Esophagus muscularis mucosa (tissue), 4 donors: ENCODE results near the gene DNAJC21. TPM values are rescaled to one million over a fixed set of nuclear protein-coding genes. Genes with fewer than 3 reads are reported as not detected.
A peak's percentile ranks its signal among the peaks of the same experiment; 100 is the strongest.

Experiments
- DNase-seq: peaks from one replicate; pipeline ENCODE4 v3.0.0-alpha.2; 2017; ENCODE audit errors: extremely low spot score
- H3K27ac ChIP-seq, 4 donors: fragments of 200-600 bp; sonication (generic); replicated peaks in 1 of 4; 1 replicate in 3 of 4; 2 replicates in 1 of 4; pipeline ENCODE4 v1.5.1; 2016 to 2019; ENCODE audit warnings: mild to moderate bottlenecking in 1 of 4
- H3K27me3 ChIP-seq, 4 donors: fragments of 200-600 bp; sonication (generic); one replicate each; pipeline versions ENCODE4 v1.5.1 to v1.6.0; 2016 to 2019
- H3K36me3 ChIP-seq, 4 donors: fragments of 200-600 bp; sonication (generic); one replicate each; pipeline ENCODE4 v1.5.1; 2016 to 2019
- H3K4me1 ChIP-seq, 4 donors: fragments of 200-600 bp; sonication (generic); one replicate each; pipeline ENCODE4 v1.5.1; 2016 to 2019
- H3K4me3 ChIP-seq, 4 donors: fragments of 200-600 bp; sonication (generic); 1 replicate in 2 of 4; 2 replicates in 2 of 4; pipeline ENCODE4 v1.5.1; 2016 to 2019; ENCODE audit warnings: mild to moderate bottlenecking in 4 of 4, moderate library complexity in 1 of 4
- H3K9me3 ChIP-seq, 4 donors: fragments of 200-600 bp; sonication (generic); 1 replicate in 3 of 4; 2 replicates in 1 of 4; pipeline ENCODE4 v1.5.1; 2016 to 2019
- EP300 ChIP-seq: sonication (generic); formaldehyde crosslinking; IDR thresholded peaks from one replicate; pipeline ENCODE4 v1.6.1; 2017; ENCODE audit warnings: antibody characterized with exemption
- POLR2A ChIP-seq: fragments of 450-650 bp; IDR thresholded peaks from one replicate; pipeline ENCODE4 v1.6.1; 2017; ENCODE audit warnings: antibody characterized with exemption, moderate library complexity, mild to moderate bottlenecking, low read depth
- POLR2AphosphoS5 ChIP-seq, 2 donors: sonication (generic); formaldehyde crosslinking; IDR thresholded peaks; one replicate each; pipeline ENCODE4 v1.6.1; 2017; ENCODE audit warnings: antibody characterized with exemption in 2 of 2
- WGBS: methylation state at CpG from one replicate; pipeline ENCODE4 v1.1.5; 2018; 5-methylcytosine and 5-hydroxymethylcytosine counted together
- intact Hi-C: fragments of 100-400 bp; cut with DNase I; formaldehyde crosslinking; loops from one replicate; pipeline ENCODE4 v1.15.1; 2023
- total RNA-seq, 4 donors: library from RNA; depleted of rRNA; stranded (reverse); fragments of >200 nt; gene quantifications; one replicate each; pipeline versions ENCODE4 v1.1.0 to v1.2.1, GENCODE V29; 2016
- TF ChIP-seq, protein P1 (sequence below), 3 experiments: fragments of 200-600 bp in 2 of 3; fragments of 450-650 bp in 1 of 3; sonication (generic) in 2 of 3; IDR thresholded peaks; one replicate each; pipeline ENCODE4 v1.5.1; 2017 to 2019; ENCODE audit warnings: antibody characterized with exemption in 3 of 3, mild to moderate bottlenecking in 2 of 3, moderate library complexity in 1 of 3

The DNAJC21 gene
- total RNA-seq, 4 donors from 2014 or later, result 54.5 to 85.6 (median 61.5) TPM

DNA sequence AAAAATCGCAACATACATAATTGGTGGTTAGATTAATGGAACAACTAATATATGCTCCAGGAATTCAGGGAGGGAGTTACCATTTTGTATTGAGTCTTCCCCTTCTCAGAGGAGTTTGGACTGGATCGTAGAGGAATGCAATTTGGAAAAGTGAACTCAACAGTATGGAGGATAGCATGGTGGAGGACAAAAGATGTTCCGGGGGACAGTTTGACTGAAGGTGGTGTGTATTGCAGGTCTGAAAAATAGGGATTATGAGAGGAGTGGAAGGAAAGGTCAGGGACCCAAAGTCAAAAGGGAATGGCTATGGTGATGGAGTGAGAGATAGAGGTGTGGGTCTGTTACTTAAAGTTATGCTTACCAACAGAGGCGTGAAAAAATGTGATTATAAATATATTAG, 1.5 kb downstream of the DNAJC21 start:
- Histone ChIP-seq H3K4me1 (peaks cover 20 to 35% (median 30%) of the 10 kb centered on the region in 4 donors), H3K27me3 (no peaks in the 10 kb centered on the region), H3K4me3 (peak overlapping the region; percentile 87 to 97 (median 94)), H3K27ac (peak overlapping the region; percentile 96 to 98 (median 98)), H3K9me3 (no peaks in the 10 kb centered on the region), H3K36me3 (peaks cover 6 to 26% (median 17%) of the 10 kb centered on the region in 4 donors)
- intact Hi-C loops, result no loop called here
- 73% methylated on average over 4 of the region's 4 CpGs for WGBS
- TF ChIP-seq POLR2A, result no peak
- TF ChIP-seq, protein P1, sequence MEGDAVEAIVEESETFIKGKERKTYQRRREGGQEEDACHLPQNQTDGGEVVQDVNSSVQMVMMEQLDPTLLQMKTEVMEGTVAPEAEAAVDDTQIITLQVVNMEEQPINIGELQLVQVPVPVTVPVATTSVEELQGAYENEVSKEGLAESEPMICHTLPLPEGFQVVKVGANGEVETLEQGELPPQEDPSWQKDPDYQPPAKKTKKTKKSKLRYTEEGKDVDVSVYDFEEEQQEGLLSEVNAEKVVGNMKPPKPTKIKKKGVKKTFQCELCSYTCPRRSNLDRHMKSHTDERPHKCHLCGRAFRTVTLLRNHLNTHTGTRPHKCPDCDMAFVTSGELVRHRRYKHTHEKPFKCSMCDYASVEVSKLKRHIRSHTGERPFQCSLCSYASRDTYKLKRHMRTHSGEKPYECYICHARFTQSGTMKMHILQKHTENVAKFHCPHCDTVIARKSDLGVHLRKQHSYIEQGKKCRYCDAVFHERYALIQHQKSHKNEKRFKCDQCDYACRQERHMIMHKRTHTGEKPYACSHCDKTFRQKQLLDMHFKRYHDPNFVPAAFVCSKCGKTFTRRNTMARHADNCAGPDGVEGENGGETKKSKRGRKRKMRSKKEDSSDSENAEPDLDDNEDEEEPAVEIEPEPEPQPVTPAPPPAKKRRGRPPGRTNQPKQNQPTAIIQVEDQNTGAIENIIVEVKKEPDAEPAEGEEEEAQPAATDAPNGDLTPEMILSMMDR (IDR thresholded peaks at IDR 0.05), result no peak
- no peak for TF ChIP-seq POLR2AphosphoS5 (IDR thresholded peaks at IDR 0.05)
- no peak for TF ChIP-seq EP300
- DNase-seq, result no peak

DNA sequence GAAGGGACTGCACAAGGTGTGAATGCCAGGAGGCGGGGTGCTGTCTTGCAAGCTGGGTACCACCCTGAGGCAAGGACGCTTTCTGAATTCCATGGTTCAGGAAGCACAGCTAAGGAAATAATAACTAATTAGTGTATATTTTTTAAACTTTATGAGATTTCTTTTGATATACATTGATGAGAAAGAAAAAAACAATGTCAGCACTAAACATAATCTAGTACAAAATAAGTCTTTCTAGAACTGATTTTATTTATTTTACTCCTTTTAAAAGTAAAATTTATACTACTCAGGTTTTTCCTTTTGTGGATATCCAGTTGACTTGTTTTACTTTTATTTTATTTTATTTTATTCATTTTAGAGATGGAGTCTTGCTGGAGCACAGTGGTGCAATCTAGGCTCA, 3.6 kb downstream of the DNAJC21 start:
- H3K4me3 ChIP-seq, result no peak overlapping the region
- H3K36me3 ChIP-seq, result peaks cover 18 to 36% (median 28%) of the 10 kb centered on the region in 4 donors
- peaks cover 20 to 35% (median 30%) of the 10 kb centered on the region in 4 donors for H3K4me1 ChIP-seq
- TF ChIP-seq, protein P1 (IDR thresholded peaks at IDR 0.05), result no peak
- TF ChIP-seq POLR2A, result no peak
- TF ChIP-seq EP300, result no peak
- TF ChIP-seq POLR2AphosphoS5 (IDR thresholded peaks at IDR 0.05), result no peak
- no peaks in the 10 kb centered on the region for H3K27me3 ChIP-seq
- 97% methylated on average over 2 of the region's 2 CpGs for WGBS
- no peak overlapping the region for H3K27ac ChIP-seq
- intact Hi-C loops, result no loop called here
- H3K9me3 ChIP-seq, result no peaks in the 10 kb centered on the region
- DNase-seq, result no peak

DNA sequence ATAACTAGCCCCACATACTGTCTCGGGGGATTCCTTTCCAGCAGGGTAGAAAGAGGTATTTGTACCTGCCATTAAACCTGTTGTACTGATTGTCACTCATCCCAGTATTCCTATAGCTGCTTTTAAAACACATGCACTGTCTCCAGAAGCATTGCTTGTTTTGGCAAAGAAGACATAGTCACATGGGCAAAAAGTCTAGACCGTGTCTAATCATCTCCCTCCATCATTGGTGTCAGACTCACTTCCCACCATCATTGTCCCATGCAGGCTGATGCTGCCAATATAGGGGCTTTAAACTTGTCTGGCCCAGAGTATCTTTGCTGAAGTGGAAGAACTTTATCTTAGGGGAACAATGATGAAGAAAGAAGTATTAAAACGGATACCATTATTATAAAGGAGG, 12.6 kb downstream of the DNAJC21 start:
- H3K36me3 ChIP-seq, result peaks cover 35 to 96% (median 83%) of the 10 kb centered on the region in 4 donors
- intact Hi-C loops, result no loop called here
- WGBS, result 84% methylated on average over 3 of the region's 3 CpGs

DNA sequence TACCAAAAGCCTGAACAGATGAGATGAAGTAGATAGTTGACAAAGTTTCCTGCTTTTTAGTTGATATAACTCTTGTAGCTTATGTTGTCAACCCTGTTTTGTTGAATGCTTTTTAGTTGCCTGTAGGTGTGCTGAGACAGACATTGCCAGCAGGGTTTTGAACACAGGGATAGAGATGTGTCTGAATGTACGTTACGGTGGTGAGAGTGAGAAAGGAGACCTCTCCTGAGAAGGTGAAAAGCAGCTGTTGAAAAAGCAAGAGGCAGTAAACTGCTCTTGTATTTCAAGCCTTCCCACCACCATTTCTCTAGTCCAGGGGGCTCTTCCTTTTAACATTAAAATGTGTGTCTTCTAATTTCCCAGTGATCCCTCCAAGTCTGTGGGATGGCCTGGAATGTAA, 14.7 kb downstream of the DNAJC21 start:
- H3K4me3 ChIP-seq, result no peak overlapping the region
- no peak overlapping the region for H3K27ac ChIP-seq
- DNase-seq, result no peak
- intact Hi-C loops, result no loop called here
- no peaks in the 10 kb centered on the region for H3K9me3 ChIP-seq
- TF ChIP-seq EP300, result no peak
- TF ChIP-seq POLR2AphosphoS5 (IDR thresholded peaks at IDR 0.05), result no peak
- H3K4me1 ChIP-seq, result peaks cover 0 to 3% (median 0%) of the 10 kb centered on the region in 4 donors
- no peaks in the 10 kb centered on the region for H3K27me3 ChIP-seq
- WGBS, result 95% methylated on average over 2 of the region's 2 CpGs
- peaks cover 26 to 95% (median 73%) of the 10 kb centered on the region in 4 donors for H3K36me3 ChIP-seq

More for the DNA sequence above, 12.6 kb downstream of the DNAJC21 start:
- no peaks in the 10 kb centered on the region for H3K9me3 ChIP-seq
- H3K4me1 ChIP-seq, result peaks cover 0 to 3% (median 0%) of the 10 kb centered on the region in 4 donors
- no peak overlapping the region for H3K4me3 ChIP-seq
- no peak for DNase-seq
- H3K27ac ChIP-seq, result no peak overlapping the region
- no peaks in the 10 kb centered on the region for H3K27me3 ChIP-seq
- TF ChIP-seq EP300 (no peak), POLR2AphosphoS5 (IDR thresholded peaks at IDR 0.05) (no peak), POLR2A (no peak)
- TF ChIP-seq, protein P1 (IDR thresholded peaks at IDR 0.05), result no peak

DNA sequence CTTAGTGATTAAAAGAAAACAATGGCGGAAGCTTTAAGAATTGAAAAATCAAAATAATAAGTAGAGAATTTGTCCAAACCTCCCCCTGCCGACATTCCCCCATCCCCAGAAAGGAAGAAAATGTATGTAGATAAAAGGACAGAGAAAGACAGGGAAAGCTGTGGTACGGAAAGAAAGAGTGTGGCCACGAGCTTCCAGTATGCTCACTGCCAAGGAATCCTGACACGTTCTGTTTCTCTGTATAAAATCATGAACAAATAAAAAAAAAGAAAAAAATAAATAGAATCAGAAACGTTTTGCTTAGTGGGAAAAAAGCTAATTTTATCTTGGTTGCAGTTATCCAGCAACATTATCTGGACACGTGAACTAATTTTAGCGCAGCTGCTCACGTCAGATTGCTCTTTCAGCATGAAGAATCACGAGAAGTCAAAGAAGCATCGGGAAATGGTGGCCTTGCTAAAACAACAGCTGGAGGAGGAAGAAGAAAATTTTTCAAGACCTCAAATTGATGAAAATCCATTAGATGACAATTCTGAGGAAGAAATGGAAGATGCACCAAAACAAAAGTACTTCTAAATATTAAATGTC, 15.2 kb downstream of the DNAJC21 start:
- Histone ChIP-seq H3K36me3 (peaks cover 26 to 95% (median 74%) of the 10 kb centered on the region in 4 donors), H3K27ac (no peak overlapping the region), H3K4me1 (peaks cover 0 to 3% (median 0%) of the 10 kb centered on the region in 4 donors), H3K27me3 (no peaks in the 10 kb centered on the region), H3K9me3 (no peaks in the 10 kb centered on the region), H3K4me3 (no peak overlapping the region)
- intact Hi-C loops, result no loop called here
- TF ChIP-seq POLR2A (no peak), POLR2AphosphoS5 (IDR thresholded peaks at IDR 0.05) (no peak), EP300 (no peak)
- TF ChIP-seq, protein P1 (IDR thresholded peaks at IDR 0.05), result no peak
- WGBS, result 90% methylated on average over 11 of the region's 11 CpGs
- no peak for DNase-seq
